HCT116 (cell line): ENCODE measurements around the gene CCR5AS.

Source experiments
- ATAC-seq: fragments of 200-7000 bp; cut with Tn5 transposase; 2 replicates; pipeline ENCODE4 v1.9.1; 2020; ENCODE audit warnings: mild to moderate bottlenecking, moderate library complexity
- BruUV-seq: library from RNA; stranded (reverse); fragments of 400-500 nt; replicated peaks from 2 replicates; lab custom pipeline; 2021; lab: Mats Ljungman, UMichigan
- CTCF ChIA-PET: fragments of 300-600 bp; sonication (Branson Sonifier 250); formaldehyde crosslinking; loops from one replicate; lab custom pipeline; 2021; ENCODE audit warnings: antibody characterized with exemption; lab: Charles Lee
- POLR2A ChIA-PET: fragments of 300-600, 350-600 bp; sonication (Branson Sonifier 250); formaldehyde crosslinking; loops from one replicate; lab custom pipeline; 2021; ENCODE audit warnings: antibody characterized with exemption; lab: Charles Lee
- RAD21 ChIA-PET, 2 experiments: fragments of 300-600 bp; sonication (Branson Sonifier 250); formaldehyde crosslinking; loops; one replicate each; lab custom pipeline; 2023; ENCODE audit warnings: low total read pairs in 2 of 2; ENCODE audit not compliant: uncharacterized antibody in 2 of 2, unreplicated experiment in 2 of 2, low non-redundant PET in 1 of 2; lab: Charles Lee
- DNase-seq: peaks from one replicate; pipeline ENCODE4 v3.0.0-alpha.2; 2010; ENCODE audit warnings: low read depth, low spot score
- H2AFZ ChIP-seq: fragments of 200-600 bp; shearing (Covaris generic), sonication (generic); 2 replicates; pipeline ENCODE4 v1.6.1; 2017; ENCODE audit warnings: low read depth, mixed run types, mixed read lengths, antibody characterized with exemption, low read length; ENCODE audit not compliant: poor library complexity, severe bottlenecking
- H3K27ac ChIP-seq: 2 replicates; pipeline ENCODE4 v1.5.1; 2012; ENCODE audit warnings: low read depth, low read length
- H3K27me3 ChIP-seq: fragments of 200-600 bp; sonication (generic); 2 replicates; pipeline ENCODE4 v1.6.1; 2016; ENCODE audit warnings: mixed run types, low read length, mixed read lengths; ENCODE audit not compliant: insufficient read depth
- H3K36me3 ChIP-seq, 2 experiments: fragments of 200-500 bp in 1 of 2; fragments of 200-600 bp in 1 of 2; sonication (Bioruptor generic) in 1 of 2; sonication (generic) in 1 of 2; 2 replicates each; pipeline versions ENCODE4 v1.5.1 to v1.6.1; 2014 to 2016; ENCODE audit warnings: low read length in 2 of 2, inconsistent platforms in 1 of 2, mixed read lengths in 1 of 2, mixed run types in 1 of 2; ENCODE audit not compliant: insufficient read depth in 2 of 2, control insufficient read depth in 1 of 2
- H3K4me1 ChIP-seq, 2 experiments: fragments of 200-600 bp in 1 of 2; sonication (generic) in 1 of 2; 2 replicates each; pipeline versions ENCODE4 v1.5.1 to v1.6.1; 2012 to 2017; ENCODE audit warnings: low read length in 2 of 2, inconsistent platforms in 1 of 2, mild to moderate bottlenecking in 1 of 2, mixed read lengths in 1 of 2, mixed run types in 1 of 2, moderate library complexity in 1 of 2; ENCODE audit not compliant: insufficient read depth in 2 of 2, control insufficient read depth in 1 of 2
- H3K4me2 ChIP-seq: fragments of 200-600 bp; sonication (generic); 2 replicates; pipeline ENCODE4 v1.6.1; 2017; ENCODE audit warnings: mixed run types, low read length, mixed read lengths
- H3K4me3 ChIP-seq, 2 experiments: fragments of 200-600 bp in 1 of 2; sonication (generic) in 1 of 2; replicated peaks in 1 of 2; 2 replicates each; pipeline ENCODE4 v1.5.1; 2011 to 2016; ENCODE audit warnings: low read length in 2 of 2, control low read depth in 1 of 2, low read depth in 1 of 2, mild to moderate bottlenecking in 1 of 2, mixed read lengths in 1 of 2, mixed run types in 1 of 2
- H3K79me2 ChIP-seq: fragments of 200-600 bp; sonication (generic); 2 replicates; pipeline ENCODE4 v1.6.1; 2017; ENCODE audit warnings: mild to moderate bottlenecking, mixed run types, low read length, moderate library complexity, mixed read lengths; ENCODE audit not compliant: insufficient read depth
- H3K9ac ChIP-seq: fragments of 200-600 bp; sonication (generic); 2 replicates; pipeline ENCODE4 v1.6.1; 2016; ENCODE audit warnings: low read length, mixed read lengths
- H3K9me2 ChIP-seq: fragments of 200-600 bp; sonication (generic), shearing (Covaris generic); 2 replicates; pipeline ENCODE4 v1.6.1; 2017; ENCODE audit warnings: mixed run types, mild to moderate bottlenecking, moderate library complexity; ENCODE audit not compliant: insufficient read depth
- H3K9me3 ChIP-seq, 2 experiments: fragments of 200-500 bp in 1 of 2; fragments of 200-600 bp in 1 of 2; sonication (Bioruptor generic) in 1 of 2; sonication (generic) in 1 of 2; 2 replicates each; pipeline ENCODE4 v1.6.1; 2014 to 2017; ENCODE audit warnings: low read length in 2 of 2, mixed read lengths in 2 of 2, inconsistent platforms in 1 of 2, low read depth in 1 of 2, mild to moderate bottlenecking in 1 of 2, mixed run types in 1 of 2, moderate library complexity in 1 of 2; ENCODE audit not compliant: control insufficient read depth in 1 of 2, insufficient read depth in 1 of 2
- H4K20me1 ChIP-seq: fragments of 200-600 bp; sonication (generic), shearing (Covaris generic); 2 replicates; pipeline ENCODE4 v1.6.1; 2017; ENCODE audit warnings: mixed run types, mild to moderate bottlenecking, moderate library complexity; ENCODE audit not compliant: insufficient read depth
- ATF3 ChIP-seq: IDR thresholded peaks from 2 replicates; pipeline ENCODE4 v1.6.1; 2012
- CEBPB ChIP-seq: IDR thresholded peaks from 2 replicates; pipeline ENCODE4 v1.6.1; 2012; ENCODE audit warnings: low read depth
- CTCF ChIP-seq, 3 experiments: fragments of 200-600 bp in 1 of 3; sonication (generic) in 1 of 3; IDR thresholded peaks in 2 of 3; conservative IDR thresholded peaks in 1 of 3; 2 replicates each; pipeline ENCODE4 v1.5.1; 2012 to 2017; ENCODE audit warnings: low read depth in 2 of 3, low read length in 2 of 3, antibody characterized with exemption in 1 of 3, borderline replicate concordance in 1 of 3, control low read depth in 1 of 3, mild to moderate bottlenecking in 1 of 3, mixed read lengths in 1 of 3, mixed run types in 1 of 3, moderate library complexity in 1 of 3; ENCODE audit not compliant: insufficient read depth in 1 of 3
- EGR1 ChIP-seq: IDR thresholded peaks from 2 replicates; pipeline ENCODE4 v1.6.1; 2012; ENCODE audit warnings: low read depth
- ELF1 ChIP-seq: IDR thresholded peaks from 2 replicates; pipeline ENCODE4 v1.6.1; 2012; ENCODE audit warnings: low read depth, borderline replicate concordance
- EZH2 ChIP-seq: fragments of 200-600 bp; sonication (generic); IDR thresholded peaks from 2 replicates; pipeline ENCODE4 v1.6.1; 2017; ENCODE audit warnings: antibody characterized with exemption, mixed run types
- EZH2phosphoT487 ChIP-seq: fragments of 200-600 bp; IDR thresholded peaks from 2 replicates; pipeline ENCODE4 v1.6.1; 2018; ENCODE audit warnings: antibody characterized with exemption, borderline replicate concordance
- FOSL1 ChIP-seq: IDR thresholded peaks from 2 replicates; pipeline ENCODE4 v1.6.1; 2012; ENCODE audit warnings: low read depth
- MAX ChIP-seq: IDR thresholded peaks from 2 replicates; pipeline ENCODE4 v1.6.1; 2012
- POLR2A ChIP-seq: IDR thresholded peaks from 2 replicates; pipeline ENCODE4 v1.7.0; 2011; ENCODE audit warnings: borderline replicate concordance; ENCODE audit not compliant: insufficient read depth, insufficient read length; ENCODE audit errors: extremely low read depth
- POLR2AphosphoS5 ChIP-seq: IDR thresholded peaks from 2 replicates; pipeline ENCODE4 v1.6.1; 2011; ENCODE audit warnings: mild to moderate bottlenecking, low read depth, low read length, moderate library complexity
- REST ChIP-seq: IDR thresholded peaks from 2 replicates; pipeline ENCODE4 v1.6.1; 2012; ENCODE audit warnings: low read depth
- SIN3A ChIP-seq: IDR thresholded peaks from 2 replicates; pipeline ENCODE4 v1.6.1; 2012; ENCODE audit warnings: low read depth
- SP1 ChIP-seq: IDR thresholded peaks from 2 replicates; pipeline ENCODE4 v1.6.1; 2012; ENCODE audit warnings: low read depth
- TCF7L2 ChIP-seq: IDR thresholded peaks from 2 replicates; pipeline ENCODE4 v1.7.0; 2011; ENCODE audit warnings: borderline replicate concordance, inconsistent platforms; ENCODE audit not compliant: insufficient read depth, insufficient read length; ENCODE audit errors: extremely low read depth
- YY1 ChIP-seq: IDR thresholded peaks from 2 replicates; pipeline ENCODE4 v1.6.1; 2011; ENCODE audit warnings: low read length, low read depth, moderate library complexity, mild to moderate bottlenecking; ENCODE audit not compliant: insufficient replicate concordance; ENCODE audit errors: extremely low read depth
- ZFX ChIP-seq: fragments of 450-650 bp; IDR thresholded peaks from 2 replicates; pipeline ENCODE4 v1.6.1; 2017
- intact Hi-C: fragments of 100-400 bp; cut with micrococcal nuclease; formaldehyde crosslinking; loops from 2 replicates; pipeline ENCODE4 v1.10.0; 2022

CCR5AS gene

GRCh38 chr3:46316206-46316605 is 90.7 kb downstream of the CCR5AS start:
- H2AFZ ChIP-seq, result no peak overlapping the region
- ChIA-PET RAD21 (no interaction called here), POLR2A (no interaction called here), CTCF (no interaction called here)
- H3K9ac ChIP-seq, result no peak overlapping the region
- ATAC-seq, result no peak
- no peaks in the 10 kb centered on the region for H3K4me1 ChIP-seq
- H3K4me3 ChIP-seq, result no peak overlapping the region
- TF ChIP-seq SP1, result no peak
- BruUV-seq, result no TSS peak
- no peak for DNase-seq
- H4K20me1 ChIP-seq, result no peaks in the 10 kb centered on the region
- intact Hi-C loops, result no loop called here
- H3K9me2 ChIP-seq, result no peaks in the 10 kb centered on the region
- no peaks in the 10 kb centered on the region for H3K9me3 ChIP-seq
- no peaks in the 10 kb centered on the region for H3K36me3 ChIP-seq
- no peaks in the 10 kb centered on the region for H3K79me2 ChIP-seq
- no peak overlapping the region for H3K4me2 ChIP-seq
- H3K27me3 ChIP-seq, result no peaks in the 10 kb centered on the region
- H3K27ac ChIP-seq, result no peak overlapping the region

GRCh38 chr3:46314517-46314916 is 92.3 kb downstream of the CCR5AS start:
- ATAC-seq (no peak), DNase-seq (no peak)
- H3K9me3 ChIP-seq, result no peaks in the 10 kb centered on the region
- no peaks in the 10 kb centered on the region for H3K27me3 ChIP-seq
- intact Hi-C loops, result no loop called here
- H3K9ac ChIP-seq, result no peak overlapping the region
- no peak overlapping the region for H3K4me2 ChIP-seq
- no TSS peak for BruUV-seq
- ChIA-PET RAD21 (no interaction called here), CTCF (no interaction called here), POLR2A (no interaction called here)
- no peaks in the 10 kb centered on the region for H3K36me3 ChIP-seq
- H3K27ac ChIP-seq, result no peak overlapping the region
- H3K79me2 ChIP-seq, result no peaks in the 10 kb centered on the region
- no peaks in the 10 kb centered on the region for H4K20me1 ChIP-seq
- H3K9me2 ChIP-seq, result no peaks in the 10 kb centered on the region
- no peak overlapping the region for H2AFZ ChIP-seq
- no peaks in the 10 kb centered on the region for H3K4me1 ChIP-seq
- no peak overlapping the region for H3K4me3 ChIP-seq
- TF ChIP-seq ZFX (no peak), ATF3 (no peak), POLR2AphosphoS5 (no peak), ELF1 (no peak), CEBPB (no peak), TCF7L2 (no peak), EZH2 (no peak), SIN3A (no peak), EZH2phosphoT487 (no peak), MAX (no peak), EGR1 (no peak), SP1 (no peak), FOSL1 (no peak), REST (no peak), POLR2A (no peak), CTCF (IDR thresholded peaks at IDR 0.05 in 2 of 3, conservative IDR thresholded peaks at IDR 0.05 in 1 of 3; ENCODE audit: borderline replicate concordance in 1 of 3, insufficient read depth in 1 of 3, low read depth in 2 of 3, low read length in 2 of 3) (no peak), YY1 (no peak)
